OCI-LY1 (cell line): ENCODE data around the gene ICE2.

Experiments used
- EZH2 ChIP-seq: fragments of 200-600 bp; sonication (generic), shearing (Covaris generic); IDR thresholded peaks from 2 replicates; pipeline ENCODE4 v1.8.0; 2017; ENCODE audit warnings: borderline replicate concordance, mixed run types, mild to moderate bottlenecking, antibody characterized with exemption, low read length, moderate library complexity, mixed read lengths
- TF ChIP-seq, protein P1 (sequence below): fragments of 200-600 bp; sonication (generic), shearing (Covaris generic); IDR thresholded peaks from 2 replicates; pipeline ENCODE4 v1.5.1; 2017; ENCODE audit warnings: mild to moderate bottlenecking, antibody characterized with exemption, low read length, moderate library complexity, mixed read lengths

DNA sequence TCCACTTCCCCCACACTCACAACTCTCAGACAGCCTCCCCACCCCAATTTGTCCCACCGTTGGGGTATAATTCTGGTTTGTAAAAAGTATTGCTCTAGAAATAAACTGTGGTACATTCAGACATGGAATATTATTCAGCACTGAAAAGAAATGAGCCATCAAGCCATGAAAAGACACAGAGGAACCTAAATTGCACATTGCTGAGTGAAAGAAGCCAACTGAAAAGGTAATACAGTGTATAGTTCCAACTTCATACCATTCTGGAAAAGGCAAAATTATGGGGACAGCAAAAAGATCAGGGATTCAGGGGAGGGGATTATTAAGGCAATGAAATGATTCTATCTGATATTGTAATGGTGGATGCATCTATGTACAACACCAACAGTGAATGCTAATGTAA lies 91.6 kb downstream of the ICE2 start:
- TF ChIP-seq, protein P1, sequence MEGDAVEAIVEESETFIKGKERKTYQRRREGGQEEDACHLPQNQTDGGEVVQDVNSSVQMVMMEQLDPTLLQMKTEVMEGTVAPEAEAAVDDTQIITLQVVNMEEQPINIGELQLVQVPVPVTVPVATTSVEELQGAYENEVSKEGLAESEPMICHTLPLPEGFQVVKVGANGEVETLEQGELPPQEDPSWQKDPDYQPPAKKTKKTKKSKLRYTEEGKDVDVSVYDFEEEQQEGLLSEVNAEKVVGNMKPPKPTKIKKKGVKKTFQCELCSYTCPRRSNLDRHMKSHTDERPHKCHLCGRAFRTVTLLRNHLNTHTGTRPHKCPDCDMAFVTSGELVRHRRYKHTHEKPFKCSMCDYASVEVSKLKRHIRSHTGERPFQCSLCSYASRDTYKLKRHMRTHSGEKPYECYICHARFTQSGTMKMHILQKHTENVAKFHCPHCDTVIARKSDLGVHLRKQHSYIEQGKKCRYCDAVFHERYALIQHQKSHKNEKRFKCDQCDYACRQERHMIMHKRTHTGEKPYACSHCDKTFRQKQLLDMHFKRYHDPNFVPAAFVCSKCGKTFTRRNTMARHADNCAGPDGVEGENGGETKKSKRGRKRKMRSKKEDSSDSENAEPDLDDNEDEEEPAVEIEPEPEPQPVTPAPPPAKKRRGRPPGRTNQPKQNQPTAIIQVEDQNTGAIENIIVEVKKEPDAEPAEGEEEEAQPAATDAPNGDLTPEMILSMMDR, result no peak
- TF ChIP-seq EZH2, result no peak
